HG02759 (cell line): Measurements from ENCODE around the gene CREB1.

ENCODE experiments used
- ATAC-seq: cut with Tn5 transposase; IDR thresholded peaks from one replicate; pipeline ENCODE4 v1.9.1; 2021; ENCODE audit warnings: mild to moderate bottlenecking, moderate library complexity; ENCODE audit not compliant: unreplicated experiment

Gene CREB1

GRCh38 chr2:207503234-207503633, 26.5 kb upstream of the CREB1 start:
- ATAC-seq = peak; percentile 80

DNA sequence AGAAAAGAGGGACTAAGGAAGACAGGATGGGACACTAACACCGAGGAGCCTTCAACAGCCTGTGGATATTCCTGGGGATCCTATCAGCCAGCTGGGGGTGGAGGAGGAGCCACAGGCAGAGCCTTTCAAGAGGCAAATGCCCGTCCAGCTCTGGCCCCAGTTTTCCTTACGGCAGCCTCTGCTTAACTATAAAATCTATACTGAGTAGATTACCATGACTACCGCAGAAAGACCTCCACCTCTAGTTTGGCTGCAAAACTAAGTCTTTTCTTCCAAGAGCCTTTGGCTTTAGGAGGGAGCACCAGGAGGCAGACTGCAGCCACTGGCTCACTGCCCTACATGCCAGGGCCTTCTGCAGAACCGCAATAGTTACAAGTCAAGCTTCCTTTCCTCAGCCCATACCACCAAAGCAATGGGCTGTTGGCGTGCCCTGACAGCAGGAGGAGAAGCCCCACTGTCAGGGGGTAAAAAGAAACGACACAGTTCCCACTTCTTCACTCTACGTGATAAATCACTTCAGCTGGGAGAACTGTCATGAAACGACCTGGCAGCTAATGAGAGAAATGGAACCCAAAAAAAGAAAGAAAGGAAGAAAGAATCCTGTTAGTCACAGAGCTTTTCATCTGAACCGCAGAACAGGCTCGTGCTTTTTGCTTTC, 25.1 kb upstream of the CREB1 start:
- ATAC-seq = no peak

DNA sequence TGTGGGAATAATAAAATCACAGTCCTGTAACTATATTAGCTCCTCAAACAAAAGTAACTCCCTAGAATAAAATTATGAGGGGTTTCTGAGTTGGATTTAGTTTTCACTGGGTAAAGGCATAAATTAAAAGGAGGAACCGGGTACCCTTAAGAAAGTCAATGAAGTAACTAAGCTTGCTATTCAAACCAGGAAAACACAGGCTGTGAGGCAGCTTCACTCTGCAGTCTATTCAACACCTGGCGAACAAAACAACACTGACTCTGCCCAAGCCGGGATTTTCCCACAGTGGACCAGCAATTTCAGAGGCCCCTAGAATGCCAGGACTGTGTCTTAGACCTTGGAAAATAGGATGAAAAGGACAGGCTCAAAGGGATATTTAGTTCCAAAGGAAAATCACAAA, 24.6 kb upstream of the CREB1 start:
- ATAC-seq = no peak

DNA sequence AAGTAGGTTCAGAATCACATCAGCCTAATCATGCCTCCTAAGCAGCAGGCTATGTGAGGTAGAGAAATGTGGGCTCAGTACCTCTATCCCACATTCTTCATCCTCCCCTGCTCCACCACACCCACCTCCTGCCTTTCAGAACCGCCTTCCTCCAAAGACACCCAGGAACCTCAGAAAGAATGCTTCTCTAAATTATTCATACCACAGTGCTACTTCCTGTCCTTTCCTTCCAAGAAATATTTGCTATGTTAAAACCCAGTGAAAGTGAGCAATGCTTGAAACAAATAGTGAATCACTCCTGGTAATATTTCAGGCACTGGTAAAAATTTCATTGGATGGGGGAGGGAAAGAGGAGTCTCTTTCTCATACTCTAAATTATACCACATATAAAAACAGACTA, 24.0 kb upstream of the CREB1 start:
- no peak for ATAC-seq

DNA sequence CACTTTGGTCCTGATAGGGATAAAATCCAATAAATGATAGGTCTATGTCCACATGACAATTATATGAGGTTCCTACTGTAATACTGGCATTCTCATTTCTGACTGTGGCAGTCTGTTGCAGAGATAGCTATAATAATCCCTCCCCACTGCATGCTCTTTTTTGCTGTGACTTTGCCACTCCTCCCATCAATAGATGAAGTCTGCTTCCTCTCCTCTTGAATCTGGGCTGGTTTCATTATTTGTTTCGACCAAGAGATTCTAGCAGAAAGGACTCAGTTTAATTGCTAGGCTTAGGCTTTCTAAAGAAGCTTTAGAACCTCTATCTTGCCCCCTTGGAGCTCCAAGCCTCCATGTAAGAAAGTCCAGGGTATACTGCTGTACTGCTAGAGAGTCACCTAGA, 23.3 kb upstream of the CREB1 start:
- ATAC-seq = no peak

DNA sequence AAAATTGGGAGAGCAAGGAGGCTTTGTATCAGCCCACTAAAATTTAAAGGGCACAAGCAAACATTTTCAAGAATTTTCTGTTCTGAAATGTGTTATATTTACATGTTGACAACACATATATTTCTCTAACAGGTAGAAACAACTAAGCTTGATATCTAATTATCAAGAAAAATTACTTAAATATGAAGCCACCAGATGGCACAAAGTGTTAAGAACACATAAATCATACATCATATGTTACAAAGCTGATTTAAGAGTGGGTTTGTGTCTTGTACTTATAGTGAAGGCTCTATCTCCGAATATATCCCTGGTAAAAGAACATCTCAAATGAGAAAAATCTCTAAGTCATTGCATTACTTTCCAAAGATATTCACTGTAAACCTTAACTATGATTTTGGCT, 19.6 kb upstream of the CREB1 start:
- no peak for ATAC-seq

DNA sequence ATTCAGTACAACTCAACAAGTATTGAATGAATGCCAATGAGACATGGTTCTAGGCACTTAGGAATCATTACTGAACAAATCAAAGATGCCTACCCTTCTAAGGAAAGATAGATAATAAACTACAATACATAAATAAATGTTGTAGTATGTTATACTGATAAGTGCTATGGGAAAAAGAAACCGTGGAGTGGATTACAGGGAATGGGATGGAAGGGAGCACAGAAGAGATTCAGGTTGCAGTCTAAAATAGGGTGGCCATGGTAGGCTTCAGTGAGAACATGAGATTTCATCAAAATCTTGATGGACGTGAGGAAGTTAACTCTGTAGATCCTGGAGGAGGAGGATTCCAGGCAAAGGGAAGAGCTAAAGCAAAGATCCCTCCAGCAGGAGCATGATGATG, 17.9 kb upstream of the CREB1 start:
- no peak for ATAC-seq

GRCh38 chr2:207512356-207512755, 17.4 kb upstream of the CREB1 start:
- ATAC-seq = no peak

DNA sequence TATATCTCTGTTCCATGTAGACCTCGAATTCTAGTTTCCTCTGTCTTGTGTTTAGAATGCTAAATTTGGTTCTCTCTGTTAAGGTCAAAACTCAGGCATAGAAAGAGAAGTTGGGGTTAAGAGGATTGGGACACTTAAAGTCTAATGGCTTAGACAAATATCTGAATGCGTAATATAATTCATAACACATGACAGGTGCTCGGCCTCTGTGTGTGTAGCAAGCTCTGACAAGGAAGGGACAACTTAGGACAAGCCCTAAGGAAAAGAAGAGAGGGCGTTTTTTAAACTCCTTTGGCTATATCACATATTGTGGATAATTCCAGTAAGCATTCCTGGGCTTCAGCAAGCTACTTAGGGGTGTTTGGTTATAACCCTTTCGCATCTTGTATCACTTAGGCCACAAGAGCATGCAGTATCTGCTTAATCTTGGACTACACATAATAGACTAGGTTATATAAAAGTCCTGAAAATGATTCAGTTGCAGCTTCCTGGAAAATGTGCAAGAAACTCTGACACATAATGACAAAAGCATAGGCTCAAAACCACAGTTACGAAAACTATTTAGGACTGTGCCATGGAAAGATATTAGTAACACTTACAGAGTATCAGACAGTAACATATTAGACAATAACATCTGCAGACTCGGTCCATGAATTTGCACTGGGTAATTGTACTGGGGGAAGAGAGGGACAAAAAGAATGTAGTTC, 16.1 kb upstream of the CREB1 start:
- ATAC-seq = no peak

- ATAC-seq = no peak
These were observed 15.3 kb upstream of the CREB1 start for GRCh38 chr2:207514451-207514850.

- ATAC-seq = no peak
These were observed 14.1 kb upstream of the CREB1 start for GRCh38 chr2:207515671-207516070.

DNA sequence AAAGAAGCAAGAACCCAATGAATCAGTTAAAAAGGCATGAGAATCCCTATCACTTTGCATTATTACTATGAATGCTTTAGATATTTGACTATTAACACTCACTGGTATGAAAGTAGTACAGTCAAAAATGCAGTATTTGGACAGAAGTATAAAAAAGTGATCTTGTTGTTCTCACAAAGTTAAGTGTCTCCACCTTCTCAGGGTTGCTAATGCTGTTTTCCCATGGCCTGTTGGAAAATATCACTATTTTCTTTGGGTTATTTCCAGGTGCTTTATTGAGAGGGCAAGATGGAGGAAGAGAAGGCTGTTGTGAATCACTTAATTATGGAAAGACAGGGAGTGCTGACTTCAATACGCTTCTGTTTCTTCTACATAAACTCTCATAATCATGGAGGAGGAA, 13.6 kb upstream of the CREB1 start:
- ATAC-seq = no peak

DNA sequence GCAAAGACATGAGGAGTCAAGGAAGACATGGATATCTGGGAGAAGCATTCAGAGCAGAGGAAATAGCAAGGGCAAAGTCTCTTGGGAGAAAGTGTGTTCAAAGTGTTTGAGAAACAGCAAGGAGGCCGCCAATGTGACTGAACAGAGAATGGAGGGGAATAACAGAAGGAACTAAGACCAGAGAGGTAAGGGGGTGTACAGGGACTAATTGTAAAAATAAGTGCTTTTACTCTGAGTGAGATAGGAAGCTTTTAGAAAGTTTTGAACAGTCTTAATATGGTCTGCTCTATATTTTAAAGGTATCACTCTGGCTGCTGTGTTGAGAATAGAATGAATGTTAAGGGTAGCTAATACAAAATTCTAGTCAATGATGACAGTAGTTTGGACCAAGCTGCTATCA, 6.8 kb upstream of the CREB1 start:
- no peak for ATAC-seq

- no peak for ATAC-seq
These were observed 4.5 kb upstream of the CREB1 start for GRCh38 chr2:207525296-207525695.

- ATAC-seq = peak; percentile 13
These were observed 807 bp upstream of the CREB1 start for GRCh38 chr2:207528980-207529329.

DNA sequence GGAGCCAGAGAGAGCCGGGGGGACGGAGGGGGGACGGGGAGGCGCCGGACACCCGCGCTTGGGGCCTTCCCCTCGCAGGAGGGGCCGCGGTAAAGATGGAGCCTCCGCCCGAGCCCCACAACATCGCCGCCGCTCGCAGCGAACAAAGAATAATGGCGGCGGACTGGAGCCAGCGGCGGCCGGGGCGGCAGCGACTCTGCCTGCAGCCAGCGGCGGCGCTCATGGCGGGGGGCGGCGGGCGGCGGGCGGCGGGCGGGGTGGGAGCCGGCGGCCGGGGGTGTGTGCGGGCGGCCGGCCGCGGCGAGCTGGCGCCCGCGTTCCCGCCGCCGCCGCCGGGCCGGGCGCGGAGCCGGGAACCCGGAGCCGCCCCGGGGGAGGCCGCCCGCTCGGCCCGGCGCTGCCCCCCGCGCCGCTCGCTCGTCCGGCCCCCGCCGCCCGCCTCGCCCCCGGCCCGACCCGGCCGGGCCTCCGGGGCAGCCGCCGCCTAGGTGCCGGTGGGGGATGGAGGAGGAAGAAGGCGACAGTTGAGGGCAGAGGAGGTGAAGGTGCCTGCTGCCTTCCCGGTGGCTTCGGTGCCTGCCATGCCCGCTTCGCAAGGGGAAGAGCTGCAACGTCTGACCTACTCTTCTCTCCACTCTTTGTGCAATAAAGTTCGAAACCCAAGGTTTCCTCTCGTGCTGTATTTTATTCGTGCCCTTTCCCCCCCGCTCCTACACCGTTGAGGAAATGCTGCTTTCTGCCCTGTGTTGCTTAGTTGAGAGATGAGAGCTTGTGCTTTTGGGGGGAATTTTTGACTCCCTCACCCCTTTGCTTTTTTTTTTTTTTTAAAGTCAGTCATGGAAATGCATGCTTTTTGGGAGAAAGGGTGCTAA, 634 bp downstream of the CREB1 start:
- ATAC-seq = peak; percentile 10

- no peak for ATAC-seq
These were observed 1.5 kb downstream of the CREB1 start for GRCh38 chr2:207531032-207531952.

GRCh38 chr2:207532676-207533075, 2.9 kb downstream of the CREB1 start:
- no peak for ATAC-seq

DNA sequence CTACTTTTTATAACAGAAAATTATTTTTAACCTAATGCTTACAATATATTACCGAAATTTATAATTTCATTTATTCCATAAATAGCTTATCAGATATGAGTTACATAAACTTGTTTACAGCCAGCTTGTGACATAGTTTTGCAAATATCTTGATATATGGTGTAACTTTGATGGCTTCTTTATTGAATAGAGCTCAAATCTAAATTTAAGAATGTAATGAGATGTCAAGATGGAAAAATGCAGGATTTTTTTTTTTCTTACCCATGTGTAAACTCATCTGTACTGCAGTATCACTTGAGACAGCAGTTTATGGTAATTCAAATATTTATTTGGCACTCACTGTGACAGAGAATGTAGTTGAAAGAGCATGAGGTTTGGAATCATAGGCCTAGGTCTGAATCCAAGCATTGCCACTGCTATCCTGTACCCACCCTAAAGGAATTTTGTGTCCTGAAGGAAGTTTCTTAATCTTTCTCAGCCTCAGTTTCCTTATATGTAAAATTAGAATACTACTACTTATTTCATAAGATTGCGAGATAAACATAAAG, 3.8 kb downstream of the CREB1 start:
- no peak for ATAC-seq

DNA sequence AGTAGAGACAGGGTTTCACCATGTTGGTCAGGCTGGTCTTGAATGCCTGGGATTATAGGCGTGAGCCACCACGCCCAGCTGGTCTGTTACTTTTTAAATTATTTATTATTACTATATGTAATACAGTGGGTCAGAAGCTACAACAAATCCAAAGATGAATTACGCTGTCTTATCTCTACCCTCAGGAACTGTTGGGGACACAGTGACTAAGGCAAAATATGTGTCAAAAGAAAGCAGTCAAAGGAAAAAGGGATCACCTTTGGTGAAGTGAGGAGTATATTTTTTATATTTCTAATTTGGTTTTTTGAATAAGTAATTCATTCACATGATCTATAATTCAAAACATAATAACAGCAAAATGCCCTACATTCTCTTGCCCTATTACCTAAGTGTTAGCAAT, 4.7 kb downstream of the CREB1 start:
- ATAC-seq = no peak

DNA sequence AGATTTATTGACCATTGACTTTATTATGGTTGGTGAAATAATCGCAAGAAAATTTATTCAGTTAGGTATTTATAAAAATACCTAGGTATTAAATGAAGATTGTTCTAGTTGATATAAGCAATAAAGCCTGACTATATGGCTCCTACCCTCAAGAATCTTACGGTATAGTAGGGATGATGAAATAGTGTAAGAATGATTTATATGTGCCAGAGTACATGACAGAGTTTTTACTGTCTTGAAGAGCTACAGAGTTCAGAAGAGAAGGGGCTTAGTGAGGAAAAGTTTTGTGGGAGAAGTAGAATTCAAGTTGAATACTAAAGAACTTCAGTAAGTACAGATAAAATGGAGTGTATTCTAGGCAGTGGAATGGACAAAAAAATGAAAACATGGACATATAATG, 9.7 kb downstream of the CREB1 start:
- ATAC-seq = no peak
